AG08396 (cell line): Measurements from ENCODE around the gene CD163L1.
"Not testable (repeated sequence)": the region's sequence is repeated elsewhere in the genome, so short reads cannot be mapped to it uniquely, and the experiment has no call there.

Source experiments
- DNase-seq: peaks from one replicate; pipeline ENCODE4 v3.0.0; 2012; ENCODE audit warnings: low spot score, mixed read lengths

CD163L1 gene

GRCh38 chr12:7404275-7404674, 39.7 kb downstream of the CD163L1 start:
- no peak for DNase-seq

- DNase-seq = peak; percentile 18
Measured at GRCh38 chr12:7403466-7403865, 40.5 kb downstream of the CD163L1 start.

DNA sequence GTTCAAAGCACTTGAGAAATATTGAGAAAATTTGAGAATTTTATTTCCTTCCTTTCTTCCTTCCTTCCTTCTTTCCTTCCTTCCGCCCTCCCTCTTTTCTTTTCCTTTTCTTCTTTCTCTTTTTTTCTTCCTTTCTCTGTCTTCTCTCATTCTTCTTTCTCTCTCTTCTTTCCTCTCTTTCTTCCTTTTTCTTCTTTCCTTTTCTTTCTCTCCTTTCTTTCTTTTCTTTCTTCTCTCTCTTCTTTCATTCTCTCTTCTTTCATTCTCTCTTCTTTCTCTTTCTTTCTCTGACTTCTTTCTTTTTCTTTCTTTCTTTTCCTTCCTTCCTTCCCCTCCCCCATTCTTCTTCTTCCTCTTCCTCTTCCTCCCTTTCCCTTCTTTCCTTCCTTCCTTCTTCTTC, 44.9 kb downstream of the CD163L1 start:
- DNase-seq = no peak

- DNase-seq = no peak
Measured at GRCh38 chr12:7396418-7396817, 47.5 kb downstream of the CD163L1 start.

GRCh38 chr12:7395950-7396349, 48.0 kb downstream of the CD163L1 start:
- DNase-seq = no peak

- DNase-seq = no peak
Measured at GRCh38 chr12:7387289-7387688, 56.7 kb downstream of the CD163L1 start.

GRCh38 chr12:7383157-7383556, 60.8 kb downstream of the CD163L1 start:
- DNase-seq = no peak

DNA sequence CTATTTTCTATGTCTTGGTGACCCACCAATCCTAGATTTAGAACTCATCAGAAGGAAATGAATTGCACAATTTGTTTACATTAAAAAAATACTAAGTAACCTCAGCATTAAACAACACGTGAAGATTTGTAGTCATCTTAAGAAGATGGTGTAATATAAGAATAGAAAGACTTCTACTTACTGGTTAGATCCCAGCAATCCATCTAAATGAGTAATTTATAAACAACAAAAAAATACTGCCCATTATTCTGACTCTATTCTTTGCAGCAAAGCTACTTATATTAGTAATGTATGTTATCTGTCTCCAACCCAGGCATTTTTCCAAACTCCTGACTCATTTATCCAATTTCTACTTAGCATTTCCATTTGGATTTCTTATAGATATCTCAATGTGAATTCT, 67.8 kb downstream of the CD163L1 start:
- no peak for DNase-seq

- no peak for DNase-seq
Measured at GRCh38 chr12:7375145-7375543, 68.8 kb downstream of the CD163L1 start.

DNA sequence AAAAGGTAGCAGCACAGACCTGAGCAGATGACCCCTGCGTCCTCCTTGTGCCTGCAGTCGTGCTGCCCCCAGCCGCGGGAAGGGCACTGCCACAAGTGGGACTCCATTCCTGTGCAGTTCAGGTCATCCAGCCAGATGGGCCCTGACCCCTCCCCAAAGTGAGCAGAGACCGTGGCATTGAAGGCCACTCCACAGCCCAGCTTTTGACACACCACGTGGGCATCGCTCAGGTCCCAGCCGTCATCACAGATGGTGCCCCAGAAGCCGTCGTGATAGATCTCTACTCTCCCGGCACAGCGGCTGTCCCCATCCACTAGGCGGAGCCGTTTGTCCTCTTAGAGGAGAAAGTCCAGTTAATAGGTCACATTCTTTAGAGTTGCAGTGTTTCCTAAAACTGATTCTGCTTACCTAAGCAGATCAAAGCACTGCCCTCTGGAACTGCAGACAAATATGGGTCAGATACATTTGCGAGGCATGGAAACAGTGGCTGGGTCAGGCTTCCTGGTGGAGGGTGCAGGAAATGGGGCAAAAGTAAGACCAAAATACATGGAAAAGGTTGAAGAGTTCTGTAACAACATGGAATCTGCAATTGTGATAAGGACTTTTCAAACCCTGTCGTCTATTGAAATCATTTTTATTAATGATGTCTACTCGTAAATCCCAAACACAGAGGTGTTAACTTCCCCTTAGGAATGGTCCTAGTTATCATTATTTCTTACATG, 69.4 kb downstream of the CD163L1 start:
- peak; percentile 63 for DNase-seq

DNA sequence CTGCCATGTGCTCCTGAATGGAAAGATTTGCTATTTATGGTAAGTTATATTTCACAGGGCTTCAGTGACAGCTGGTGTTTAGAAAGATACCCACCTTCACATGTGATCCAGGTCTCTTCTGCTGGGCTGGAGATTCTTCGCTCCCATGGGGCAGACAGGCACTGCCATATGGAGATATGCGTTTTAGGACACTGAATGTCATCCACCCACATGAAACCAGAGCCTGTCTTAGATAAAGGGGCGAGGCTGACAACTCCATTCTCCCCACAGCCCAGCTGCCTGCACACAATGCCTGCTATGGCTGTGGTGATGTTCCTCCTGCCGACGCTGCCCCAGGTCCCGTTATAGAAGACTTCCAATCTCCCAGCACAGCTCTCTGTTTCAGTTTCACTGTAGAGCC, 70.7 kb downstream of the CD163L1 start:
- no peak for DNase-seq

DNA sequence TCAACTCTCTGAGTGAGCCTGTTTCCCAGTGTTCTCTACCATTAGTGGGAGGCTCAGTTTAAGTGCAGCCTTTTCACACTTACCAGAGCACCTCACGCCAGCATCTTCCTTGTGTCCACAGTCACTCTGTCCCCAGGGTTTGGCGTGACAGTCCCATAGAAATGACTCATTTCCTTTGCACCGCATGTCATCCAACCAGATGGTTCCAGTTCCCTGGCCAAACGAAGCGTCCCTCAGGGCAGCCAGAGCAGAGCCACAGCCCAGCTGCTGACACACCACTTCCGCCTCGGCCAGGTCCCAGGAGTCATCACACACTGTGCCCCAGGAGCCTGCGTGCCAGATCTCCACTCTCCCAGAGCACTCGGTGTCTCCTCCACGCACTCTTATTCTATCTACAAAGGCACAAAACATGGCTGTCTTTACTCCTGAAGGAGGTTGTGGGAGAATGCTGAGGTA, 74.7 kb downstream of the CD163L1 start:
- no peak for DNase-seq

DNA sequence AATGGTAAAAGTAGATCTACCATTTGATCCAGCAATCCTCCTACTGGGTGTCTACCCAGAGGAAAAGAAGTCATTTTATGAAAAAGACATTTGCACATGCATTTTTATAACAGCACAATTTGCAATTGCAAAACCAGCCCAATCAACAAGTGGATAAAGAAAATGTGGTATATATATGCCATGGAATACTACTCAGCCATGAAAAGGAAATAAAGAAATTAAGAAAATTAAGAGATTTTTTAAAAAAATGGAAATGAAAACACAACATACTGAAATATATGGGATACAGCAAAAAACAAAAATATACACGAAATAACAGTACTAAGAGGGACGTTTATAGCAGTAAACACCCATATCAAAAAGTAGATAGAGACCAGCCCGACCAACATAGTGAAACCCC, 81.2 kb downstream of the CD163L1 start:
- no peak for DNase-seq

- no peak for DNase-seq
Measured at GRCh38 chr12:7361265-7361664, 82.7 kb downstream of the CD163L1 start.

GRCh38 chr12:7354529-7354928, 89.4 kb downstream of the CD163L1 start:
- DNase-seq = no peak

GRCh38 chr12:7352661-7353060, 91.3 kb downstream of the CD163L1 start:
- no peak for DNase-seq

GRCh38 chr12:7351177-7351576, 92.8 kb downstream of the CD163L1 start:
- no peak for DNase-seq

GRCh38 chr12:7349418-7349817, 94.5 kb downstream of the CD163L1 start:
- DNase-seq = no peak

DNA sequence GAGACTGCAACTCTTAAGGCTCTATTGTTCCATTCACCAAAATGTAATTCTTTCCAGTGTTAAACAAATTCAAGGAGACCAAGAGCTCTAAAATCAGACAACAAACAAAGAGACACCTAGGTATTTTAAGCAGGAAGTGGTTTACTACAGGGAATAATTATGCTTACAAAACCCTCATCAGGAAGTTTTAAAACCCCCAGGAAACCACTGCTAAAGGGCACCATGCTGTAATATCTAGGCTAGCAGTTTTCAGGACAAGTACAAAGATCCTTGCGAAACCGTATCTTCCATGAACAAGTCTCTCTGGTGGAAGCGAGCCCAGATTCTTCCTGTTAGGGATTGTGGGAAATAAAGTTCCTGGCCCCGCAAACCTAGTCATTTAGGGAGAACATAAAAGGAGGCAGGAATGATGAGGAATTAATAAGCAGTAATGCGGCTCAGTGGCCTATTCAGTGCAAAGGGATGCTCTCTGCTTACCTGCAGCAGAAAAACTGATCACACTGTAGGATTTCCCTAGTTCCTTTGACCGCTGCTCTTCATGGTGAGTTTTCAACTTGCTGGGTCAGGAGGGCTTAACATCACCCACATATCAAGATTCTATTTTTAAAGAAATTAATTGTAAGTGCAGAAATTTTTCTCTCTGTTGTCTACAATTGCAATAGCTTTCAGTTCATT, 97.3 kb downstream of the CD163L1 start:
- no peak for DNase-seq

DNA sequence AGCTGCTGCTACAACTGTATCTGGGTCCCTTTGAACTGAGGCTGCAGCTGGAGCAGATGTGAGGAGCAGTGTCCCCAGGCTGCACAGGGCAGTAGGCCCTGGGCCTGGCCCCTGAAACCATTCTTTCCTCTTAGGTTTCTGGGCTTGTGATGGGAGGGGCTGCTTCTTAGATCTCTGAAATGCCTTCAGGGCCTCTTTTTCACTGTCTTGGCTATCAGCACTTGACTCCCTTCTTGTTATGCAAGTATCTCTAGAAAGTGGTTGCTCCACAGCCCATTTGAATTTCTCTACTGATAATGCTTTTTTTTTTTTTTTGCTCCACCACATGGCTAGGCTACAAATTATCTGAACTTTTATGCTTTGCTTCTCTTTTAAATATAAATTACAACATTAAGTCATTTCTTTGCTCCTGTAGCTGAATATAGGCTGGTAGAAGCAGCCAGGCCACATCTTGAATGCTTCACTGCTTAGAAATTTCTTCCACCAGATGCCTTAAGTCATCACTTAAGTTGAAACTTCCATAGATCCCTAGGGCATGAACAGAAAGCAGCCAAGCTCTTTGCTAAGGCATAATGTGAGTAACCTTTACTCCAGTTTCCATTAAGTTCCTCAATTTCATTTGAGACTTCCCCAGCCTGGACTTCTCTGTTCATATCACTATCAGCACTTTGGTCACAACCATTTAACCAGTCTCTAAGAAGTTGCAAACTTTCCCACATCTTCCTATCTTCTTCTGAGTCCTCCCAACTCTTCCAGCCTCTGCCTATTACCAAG, 98.9 kb downstream of the CD163L1 start:
- DNase-seq = no peak

GRCh38 chr12:7339675-7340074, 104.3 kb downstream of the CD163L1 start:
- DNase-seq = no peak

DNA sequence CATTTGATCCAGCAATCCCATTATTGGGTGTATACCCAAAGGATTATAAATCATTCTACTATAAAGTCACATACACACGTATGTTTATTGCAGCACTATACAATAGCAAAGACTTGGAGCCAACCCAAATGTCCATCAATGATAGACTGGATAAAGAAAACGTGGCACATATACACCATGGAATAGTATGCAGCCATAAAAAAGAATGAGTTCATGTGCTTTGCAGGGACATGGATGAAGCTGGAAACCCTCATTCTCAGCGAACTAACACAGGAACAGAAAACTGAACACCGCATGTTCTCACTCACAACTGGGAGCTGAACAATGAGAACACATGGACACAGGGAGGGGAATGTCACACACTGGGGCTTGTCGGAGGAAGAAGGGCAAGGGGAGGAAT, 106.2 kb downstream of the CD163L1 start:
- DNase-seq = not testable (repeated sequence)

- DNase-seq = no peak
Measured at GRCh38 chr12:7327918-7328317, 116.0 kb downstream of the CD163L1 start.
